HAP-1 (cell line): Measurements from ENCODE around the gene IL20RA.
A peak's percentile ranks its signal among the peaks of the same experiment; 100 is the strongest.
"Not testable (repeated sequence)": the region's sequence is repeated elsewhere in the genome, so short reads cannot be mapped to it uniquely, and the experiment has no call there.

ENCODE experiments used
- DNase-seq, 2 experiments: peaks; one replicate each; pipeline ENCODE4 v3.0.0-alpha.2; 2016 to 2020; ENCODE audit warnings: low spot score in 2 of 2
- H3K27me3 ChIP-seq: fragments of 250-450 bp; sonication (Bioruptor Pico); 2 replicates; pipeline ENCODE4 v1.5.1; 2020; ENCODE audit warnings: low read depth, mild to moderate bottlenecking, moderate library complexity
- H3K36me3 ChIP-seq: fragments of 250-450 bp; sonication (Bioruptor Pico); replicated peaks from 2 replicates; pipeline ENCODE4 v1.5.1; 2020; ENCODE audit warnings: mild to moderate bottlenecking
- H3K4me1 ChIP-seq: fragments of 250-450 bp; sonication (Bioruptor Pico); 2 replicates; pipeline ENCODE4 v1.5.1; 2020; ENCODE audit warnings: mild to moderate bottlenecking
- H3K4me3 ChIP-seq: fragments of 250-450 bp; sonication (Bioruptor Pico); 2 replicates; pipeline ENCODE4 v1.5.1; 2020; ENCODE audit warnings: mild to moderate bottlenecking, moderate library complexity
- H3K9me3 ChIP-seq: fragments of 250-450 bp; sonication (Bioruptor Pico); 2 replicates; pipeline ENCODE4 v1.5.1; 2020; ENCODE audit warnings: mild to moderate bottlenecking, moderate library complexity
- in situ Hi-C: fragments of 300-500 bp; cut with MboI; formaldehyde crosslinking; loops from 3 replicates; pipeline ENCODE4 v1.14.3; 2020; ENCODE audit warnings: low sequenced_read_pairs, inconsistent platforms, mixed read lengths

Gene IL20RA

DNA sequence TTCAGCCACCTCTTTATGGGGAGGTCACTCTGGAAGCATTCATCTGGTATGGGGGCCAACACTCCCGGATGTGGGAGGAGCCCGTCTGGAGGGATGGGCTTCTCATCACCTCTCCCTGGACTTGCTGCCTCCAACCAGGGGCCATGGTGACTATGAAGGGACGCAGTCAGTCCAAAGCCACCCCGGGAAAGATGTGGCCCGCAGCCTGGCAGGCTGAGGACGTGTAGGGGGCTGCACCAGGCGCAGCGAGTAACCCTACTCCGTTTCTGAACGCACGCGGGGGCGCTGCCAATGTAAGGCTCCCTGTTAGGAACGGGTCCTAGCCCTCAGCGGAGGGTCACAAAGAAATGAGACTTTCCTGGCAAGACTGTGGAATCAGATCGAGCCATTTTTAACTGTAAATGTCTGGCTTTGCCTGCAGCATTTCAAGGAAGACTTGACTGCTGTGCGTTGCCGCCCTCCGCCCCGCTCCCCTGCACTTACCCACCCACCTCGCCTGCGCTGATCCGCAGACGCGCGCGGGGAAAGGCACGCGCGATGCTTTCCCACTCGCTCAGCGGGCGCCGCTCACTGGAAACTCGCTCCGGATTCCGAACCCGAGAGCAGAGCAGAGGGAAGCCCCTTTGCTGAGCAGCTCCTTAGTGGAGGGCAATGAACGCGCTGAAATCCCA, 55.1 kb downstream of the IL20RA start:
- no peaks in the 10 kb centered on the region for H3K36me3 ChIP-seq
- H3K4me1 ChIP-seq, result peaks cover 18% of the 10 kb centered on the region
- peak in 1 of 2 experiments; percentile 56 for DNase-seq
- H3K4me3 ChIP-seq, result peak overlapping the region; percentile 21
- in situ Hi-C loops, result no loop called here
- no peaks in the 10 kb centered on the region; the same call in 1 of the 2 replicates for H3K27me3 ChIP-seq
- H3K9me3 ChIP-seq, result no peaks in the 10 kb centered on the region

- Histone ChIP-seq H3K36me3 (no peaks in the 10 kb centered on the region), H3K4me3 (no peak overlapping the region), H3K4me1 (peaks cover 18% of the 10 kb centered on the region), H3K9me3 (no peaks in the 10 kb centered on the region), H3K27me3 (no peaks in the 10 kb centered on the region; the same call in 1 of the 2 replicates)
- in situ Hi-C loops, result no loop called here
- no peak for DNase-seq
Measured at GRCh38 chr6:136987526-136987925, 57.2 kb downstream of the IL20RA start.

- DNase-seq, result no peak
- H3K36me3 ChIP-seq, result no peaks in the 10 kb centered on the region
- in situ Hi-C loops, result no loop called here
- H3K27me3 ChIP-seq, result no peaks in the 10 kb centered on the region; the same call in 1 of the 2 replicates
- peaks cover 15% of the 10 kb centered on the region for H3K4me1 ChIP-seq
- H3K9me3 ChIP-seq, result no peaks in the 10 kb centered on the region
- H3K4me3 ChIP-seq, result no peak overlapping the region
Measured at GRCh38 chr6:136985502-136985901, 59.3 kb downstream of the IL20RA start.

DNA sequence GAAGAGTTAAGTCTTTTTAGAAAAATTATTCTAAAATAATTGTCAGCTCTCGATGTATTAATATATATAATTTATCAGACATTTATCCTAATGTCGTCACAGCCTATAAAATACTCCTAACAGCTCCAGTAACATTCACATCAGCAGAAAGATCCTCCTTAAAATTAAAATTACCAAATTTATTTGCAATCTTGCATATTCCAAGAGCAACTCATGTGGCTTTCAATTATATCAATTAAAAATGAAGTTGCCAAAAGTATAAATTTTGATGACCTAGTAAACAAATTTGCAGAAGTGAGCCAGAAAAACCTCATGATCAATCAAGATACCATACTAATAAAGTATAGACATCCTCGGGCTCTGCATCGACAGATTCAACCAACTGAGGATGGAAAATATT, 60.2 kb downstream of the IL20RA start:
- H3K27me3 ChIP-seq, result no peaks in the 10 kb centered on the region; the same call in 1 of the 2 replicates
- no peaks in the 10 kb centered on the region for H3K9me3 ChIP-seq
- H3K4me1 ChIP-seq, result peaks cover 6% of the 10 kb centered on the region
- DNase-seq, result no peak
- H3K36me3 ChIP-seq, result no peaks in the 10 kb centered on the region
- in situ Hi-C loops, result no loop called here
- no peak overlapping the region for H3K4me3 ChIP-seq

- H3K9me3 ChIP-seq, result no peaks in the 10 kb centered on the region
- H3K27me3 ChIP-seq, result no peaks in the 10 kb centered on the region; the same call in 1 of the 2 replicates
- in situ Hi-C loops, result no loop called here
- no peak for DNase-seq
- no peak overlapping the region for H3K4me3 ChIP-seq
- H3K36me3 ChIP-seq, result no peaks in the 10 kb centered on the region
- H3K4me1 ChIP-seq, result no peaks in the 10 kb centered on the region
Measured at GRCh38 chr6:136983687-136984086, 61.1 kb downstream of the IL20RA start.

- no peak for DNase-seq
- Histone ChIP-seq H3K27me3 (no peaks in the 10 kb centered on the region; the same call in 1 of the 2 replicates), H3K4me3 (no peak overlapping the region), H3K36me3 (no peaks in the 10 kb centered on the region), H3K9me3 (no peaks in the 10 kb centered on the region), H3K4me1 (no peaks in the 10 kb centered on the region)
- in situ Hi-C loops, result no loop called here
Measured at GRCh38 chr6:136982928-136983327, 61.8 kb downstream of the IL20RA start.

- H3K36me3 ChIP-seq, result no peaks in the 10 kb centered on the region
- H3K4me1 ChIP-seq, result no peaks in the 10 kb centered on the region
- in situ Hi-C loops, result no loop called here
- H3K27me3 ChIP-seq, result no peaks in the 10 kb centered on the region
- H3K9me3 ChIP-seq, result no peaks in the 10 kb centered on the region
- no peak for DNase-seq
- no peak overlapping the region for H3K4me3 ChIP-seq
Measured at GRCh38 chr6:136980070-136980469, 64.7 kb downstream of the IL20RA start.

- no peaks in the 10 kb centered on the region for H3K36me3 ChIP-seq
- no peaks in the 10 kb centered on the region for H3K4me1 ChIP-seq
- no peak for DNase-seq
- no peaks in the 10 kb centered on the region for H3K27me3 ChIP-seq
- in situ Hi-C loops, result no loop called here
- H3K4me3 ChIP-seq, result no peak overlapping the region
- H3K9me3 ChIP-seq, result no peaks in the 10 kb centered on the region
Measured at GRCh38 chr6:136979206-136979605, 65.6 kb downstream of the IL20RA start.

- DNase-seq, result no peak
- H3K4me1 ChIP-seq, result no peaks in the 10 kb centered on the region
- H3K36me3 ChIP-seq, result no peaks in the 10 kb centered on the region
- in situ Hi-C loops, result no loop called here
- H3K4me3 ChIP-seq, result no peak overlapping the region
- H3K9me3 ChIP-seq, result no peaks in the 10 kb centered on the region
- H3K27me3 ChIP-seq, result no peaks in the 10 kb centered on the region
Measured at GRCh38 chr6:136977075-136977474, 67.7 kb downstream of the IL20RA start.

GRCh38 chr6:136975089-136975715, 69.6 kb downstream of the IL20RA start:
- no peak overlapping the region for H3K4me3 ChIP-seq
- DNase-seq, result no peak
- no peaks in the 10 kb centered on the region for H3K4me1 ChIP-seq
- H3K9me3 ChIP-seq, result no peaks in the 10 kb centered on the region
- no peaks in the 10 kb centered on the region for H3K36me3 ChIP-seq
- in situ Hi-C loops, result no loop called here
- no peaks in the 10 kb centered on the region for H3K27me3 ChIP-seq

- H3K36me3 ChIP-seq, H3K27me3 ChIP-seq, in situ Hi-C loops, H3K4me3 ChIP-seq, H3K9me3 ChIP-seq, DNase-seq, H3K4me1 ChIP-seq: not testable (repeated sequence)
Measured at GRCh38 chr6:136973781-136974180, 71.0 kb downstream of the IL20RA start.

GRCh38 chr6:136971609-136972008, 73.2 kb downstream of the IL20RA start:
- DNase-seq, result no peak
- H3K4me3 ChIP-seq, result no peak overlapping the region
- no peaks in the 10 kb centered on the region for H3K9me3 ChIP-seq
- in situ Hi-C loops, result no loop called here
- H3K4me1 ChIP-seq, result no peaks in the 10 kb centered on the region
- no peaks in the 10 kb centered on the region for H3K27me3 ChIP-seq
- no peaks in the 10 kb centered on the region for H3K36me3 ChIP-seq

- in situ Hi-C loops, result no loop called here
- DNase-seq, result no peak
Measured at GRCh38 chr6:136969930-136970329, 74.8 kb downstream of the IL20RA start.

GRCh38 chr6:136969433-136969832, 75.3 kb downstream of the IL20RA start:
- Histone ChIP-seq H3K4me1 (no peaks in the 10 kb centered on the region), H3K27me3 (no peaks in the 10 kb centered on the region), H3K9me3 (no peaks in the 10 kb centered on the region), H3K4me3 (no peak overlapping the region), H3K36me3 (no peaks in the 10 kb centered on the region)
- DNase-seq, result no peak
- in situ Hi-C loops, result no loop called here

More at GRCh38 chr6:136969930-136970329, 74.8 kb downstream of the IL20RA start:
- H3K4me3 ChIP-seq, result no peak overlapping the region
- no peaks in the 10 kb centered on the region for H3K27me3 ChIP-seq
- H3K4me1 ChIP-seq, result no peaks in the 10 kb centered on the region
- no peaks in the 10 kb centered on the region for H3K9me3 ChIP-seq
- H3K36me3 ChIP-seq, result no peaks in the 10 kb centered on the region
